ENCODE data around the gene ATP9B.

- no peak for TF ChIP-seq SP1 (IDR thresholded peaks at IDR 0.05; ENCODE audit: low read depth)
- TF ChIP-seq, protein P1, sequence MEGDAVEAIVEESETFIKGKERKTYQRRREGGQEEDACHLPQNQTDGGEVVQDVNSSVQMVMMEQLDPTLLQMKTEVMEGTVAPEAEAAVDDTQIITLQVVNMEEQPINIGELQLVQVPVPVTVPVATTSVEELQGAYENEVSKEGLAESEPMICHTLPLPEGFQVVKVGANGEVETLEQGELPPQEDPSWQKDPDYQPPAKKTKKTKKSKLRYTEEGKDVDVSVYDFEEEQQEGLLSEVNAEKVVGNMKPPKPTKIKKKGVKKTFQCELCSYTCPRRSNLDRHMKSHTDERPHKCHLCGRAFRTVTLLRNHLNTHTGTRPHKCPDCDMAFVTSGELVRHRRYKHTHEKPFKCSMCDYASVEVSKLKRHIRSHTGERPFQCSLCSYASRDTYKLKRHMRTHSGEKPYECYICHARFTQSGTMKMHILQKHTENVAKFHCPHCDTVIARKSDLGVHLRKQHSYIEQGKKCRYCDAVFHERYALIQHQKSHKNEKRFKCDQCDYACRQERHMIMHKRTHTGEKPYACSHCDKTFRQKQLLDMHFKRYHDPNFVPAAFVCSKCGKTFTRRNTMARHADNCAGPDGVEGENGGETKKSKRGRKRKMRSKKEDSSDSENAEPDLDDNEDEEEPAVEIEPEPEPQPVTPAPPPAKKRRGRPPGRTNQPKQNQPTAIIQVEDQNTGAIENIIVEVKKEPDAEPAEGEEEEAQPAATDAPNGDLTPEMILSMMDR (IDR thresholded peaks at IDR 0.05 in 2 of 3, conservative IDR thresholded peaks at IDR 0.05 in 1 of 3; ENCODE audit: borderline replicate concordance in 1 of 3, insufficient read depth in 1 of 3, low read depth in 2 of 3, low read length in 2 of 3) = no peak
- no peak for TF ChIP-seq JUND (IDR thresholded peaks at IDR 0.05)
- no peak for TF ChIP-seq EZH2 (IDR thresholded peaks at IDR 0.05)
Observed at GRCh38 chr18:79275461-79275860, 206.3 kb downstream of the ATP9B start.

All from HCT116 (cell line).